HEK293 (cell line): ENCODE measurements around the gene SPEM3.

Source experiments
- CTCF ChIP-seq: fragments of 450-650 bp; formaldehyde crosslinking; IDR thresholded peaks from 2 replicates; pipeline ENCODE4 v1.5.1; 2016; ENCODE audit warnings: missing biosample characterization, missing genetic modification characterization
- TRIM28 ChIP-seq: IDR thresholded peaks from 2 replicates; pipeline ENCODE4 v1.6.1; 2011; ENCODE audit warnings: low read length, control low read depth, borderline replicate concordance
- ZFP3 ChIP-seq: fragments of 450-650 bp; formaldehyde crosslinking; IDR thresholded peaks from 2 replicates; pipeline ENCODE4 v1.5.1; 2016; ENCODE audit warnings: low read depth, missing biosample characterization, missing genetic modification characterization
- ZNF398 ChIP-seq: fragments of 450-650 bp; formaldehyde crosslinking; IDR thresholded peaks from 2 replicates; pipeline ENCODE4 v1.5.1; 2017; ENCODE audit warnings: missing biosample characterization, missing genetic modification characterization

- TF ChIP-seq TRIM28 (no peak), CTCF (tag by site-specific recombination) (no peak), ZFP3 (tag by site-specific recombination) (no peak), ZNF398 (tag by site-specific recombination) (no peak)
These were observed at the start of gene SPEM3 for GRCh38 chr17:7428557-7428956.
